ENCODE results near the gene SORT1. TPM values are rescaled to one million over a fixed set of nuclear protein-coding genes. Genes with fewer than 3 reads are reported as not detected.

Gene SORT1
- total and polyA plus RNA-seq, 2 of the 13 experiments (the other 11 are each of a cell fraction or from before 2014, with no cell fraction given): 32.4 to 93.0 TPM

- TF ChIP-seq UBTF (CRISPR knock-in tag; IDR thresholded peaks at IDR 0.05): no peak
- no peak for TF ChIP-seq CHD2 (IDR thresholded peaks at IDR 0.05; ENCODE audit: low read depth, low read length)
- no peak for TF ChIP-seq SNAPC2 (CRISPR knock-in tag; IDR thresholded peaks at IDR 0.05)
- no peak for TF ChIP-seq NFE2L2 (IDR thresholded peaks at IDR 0.05; ENCODE audit: low read length)
- peak; percentile 48; the same call in 1 of the 2 replicates for TF ChIP-seq ZNF644 (CRISPR knock-in tag; IDR thresholded peaks at IDR 0.05; ENCODE audit: low read depth)
- TF ChIP-seq ELF1 (CRISPR knock-in tag; IDR thresholded peaks at IDR 0.05): peak; percentile 57; the same call in 1 of the 2 replicates
- TF ChIP-seq GABPA (IDR thresholded peaks at IDR 0.05; ENCODE audit: low read depth, low read length): no peak
- TF ChIP-seq GABPA (CRISPR knock-in tag; IDR thresholded peaks at IDR 0.05; ENCODE audit: low read depth): 0 out of 2 replicates have a peak, but pooled peaks have one; percentile 18
- no peak for TF ChIP-seq SKI (IDR thresholded peaks at IDR 0.05; ENCODE audit: partially characterized antibody)
- TF ChIP-seq ZBTB8A (CRISPR knock-in tag; IDR thresholded peaks at IDR 0.05; ENCODE audit: borderline replicate concordance, low read depth): no peak
- no peak for TF ChIP-seq ZNF839 (CRISPR knock-in tag; IDR thresholded peaks at IDR 0.05; ENCODE audit: borderline replicate concordance)
- no peak for TF ChIP-seq GATAD1 (CRISPR knock-in tag; IDR thresholded peaks at IDR 0.05)
- TF ChIP-seq IRF1 (CRISPR knock-in tag; IDR thresholded peaks at IDR 0.05; ENCODE audit: low read depth): no peak
- no peak for TF ChIP-seq AKAP8 (CRISPR knock-in tag; IDR thresholded peaks at IDR 0.05)
- no peak for TF ChIP-seq MEF2D (CRISPR knock-in tag; IDR thresholded peaks at IDR 0.05)
- TF ChIP-seq SAP130 (CRISPR knock-in tag; IDR thresholded peaks at IDR 0.05; ENCODE audit: low read depth): peak; percentile 84
- TF ChIP-seq NR2C2 (CRISPR knock-in tag; IDR thresholded peaks at IDR 0.05; ENCODE audit: borderline replicate concordance): no peak
- no peak for TF ChIP-seq ZSCAN25 (CRISPR knock-in tag; IDR thresholded peaks at IDR 0.05)
- no peak for TF ChIP-seq SIX1 (CRISPR knock-in tag; IDR thresholded peaks at IDR 0.05; ENCODE audit: borderline replicate concordance)
- no peak for TF ChIP-seq ZBTB37 (CRISPR knock-in tag; IDR thresholded peaks at IDR 0.05)
- TF ChIP-seq MNT (IDR thresholded peaks at IDR 0.05): peak; percentile 64
- no peak for TF ChIP-seq MAF1 (CRISPR knock-in tag; IDR thresholded peaks at IDR 0.05; ENCODE audit: borderline replicate concordance)
- TF ChIP-seq NFIC (IDR thresholded peaks at IDR 0.05; ENCODE audit: low read length): no peak
- no peak for TF ChIP-seq ZNF670 (CRISPR knock-in tag; IDR thresholded peaks at IDR 0.05; ENCODE audit: borderline replicate concordance)
- TF ChIP-seq FLYWCH1 (CRISPR knock-in tag; IDR thresholded peaks at IDR 0.05): no peak
- no peak for TF ChIP-seq ZBTB7A (CRISPR knock-in tag; IDR thresholded peaks at IDR 0.05)
- TF ChIP-seq ZC3H4 (CRISPR knock-in tag; IDR thresholded peaks at IDR 0.05; ENCODE audit: borderline replicate concordance): no peak
These were observed 14.5 kb downstream of the SORT1 start (continued) for GRCh38 chr1:109383087-109383779.
